Glutamatergic neuron (in vitro differentiated cells): ENCODE data around the gene GCNA. TPM values are rescaled to one million over a fixed set of nuclear protein-coding genes. Genes with fewer than 3 reads are reported as not detected.
"Not testable (repeated sequence)": the region's sequence is repeated elsewhere in the genome, so short reads cannot be mapped to it uniquely, and the experiment has no call there.

Experiments used
- DNase-seq: peaks from one replicate; pipeline ENCODE4 v3.0.0; 2022
- H3K27ac Mint-ChIP-seq: one replicate; pipeline ENCODE4 v1.8.0; 2020; ENCODE audit warnings: mild to moderate bottlenecking, mixed read lengths, inconsistent platforms; ENCODE audit not compliant: unreplicated experiment
- H3K27me3 Mint-ChIP-seq: one replicate; pipeline ENCODE4 v1.8.0; 2020; ENCODE audit warnings: mild to moderate bottlenecking, moderate library complexity, mixed read lengths, inconsistent platforms; ENCODE audit not compliant: unreplicated experiment
- H3K36me3 Mint-ChIP-seq: one replicate; pipeline ENCODE4 v1.8.0; 2020; ENCODE audit warnings: mild to moderate bottlenecking, mixed read lengths, inconsistent platforms; ENCODE audit not compliant: unreplicated experiment
- H3K4me1 Mint-ChIP-seq: one replicate; pipeline ENCODE4 v1.8.0; 2020; ENCODE audit warnings: mild to moderate bottlenecking, low read depth, mixed read lengths, inconsistent platforms; ENCODE audit not compliant: unreplicated experiment
- H3K4me3 Mint-ChIP-seq: one replicate; pipeline ENCODE4 v1.8.0; 2020; ENCODE audit warnings: mild to moderate bottlenecking, mixed read lengths, inconsistent platforms; ENCODE audit not compliant: unreplicated experiment
- H3K9me3 Mint-ChIP-seq: one replicate; pipeline ENCODE4 v1.8.0; 2020; ENCODE audit warnings: mild to moderate bottlenecking, moderate library complexity, mixed read lengths, inconsistent platforms; ENCODE audit not compliant: unreplicated experiment
- CTCF ChIP-seq: fragments of 200-600 bp; sonication (generic); IDR thresholded peaks from one replicate; pipeline ENCODE4 v1.5.0; 2021; ENCODE audit not compliant: partially characterized antibody, unreplicated experiment
- total RNA-seq: library from RNA; stranded (reverse); fragmentation: NEBNext Ultra II Directional; extraction: Animal tissue kit (Norgen Biotek cat#: 25700); gene quantifications from one replicate; pipeline ENCODE4 v1.2.1, GENCODE V29; 2021; ENCODE audit not compliant: unreplicated experiment

Gene GCNA
- total RNA-seq, 1 donor from 2014 or later = 2.5 TPM

DNA sequence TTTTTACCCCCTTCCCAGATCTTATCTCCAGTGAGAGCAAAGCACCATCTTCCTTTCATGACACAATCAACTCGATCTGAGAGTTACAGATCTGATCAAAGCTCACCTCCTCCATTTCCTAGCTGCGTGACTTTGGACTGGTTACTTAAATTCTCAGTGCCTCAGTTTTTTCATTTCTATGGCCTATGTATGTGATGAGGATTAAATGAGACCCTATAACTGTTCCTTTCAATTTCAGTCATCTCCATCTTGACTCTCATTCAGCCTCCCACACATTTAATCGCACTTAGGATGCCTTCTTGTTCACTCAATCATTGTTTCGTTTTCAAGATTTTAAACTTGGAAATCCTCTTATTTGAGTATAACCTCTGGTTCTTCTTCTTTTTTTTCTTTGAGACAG, 60.2 kb downstream of the GCNA start:
- Mint-ChIP-seq H3K4me1 (peaks cover 8% of the 10 kb centered on the region), H3K27me3 (no peaks in the 10 kb centered on the region), H3K36me3 (no peaks in the 10 kb centered on the region), H3K27ac (no peak overlapping the region), H3K9me3 (peaks cover 2% of the 10 kb centered on the region), H3K4me3 (no peak overlapping the region)
- DNase-seq = no peak
- TF ChIP-seq CTCF = no peak

DNA sequence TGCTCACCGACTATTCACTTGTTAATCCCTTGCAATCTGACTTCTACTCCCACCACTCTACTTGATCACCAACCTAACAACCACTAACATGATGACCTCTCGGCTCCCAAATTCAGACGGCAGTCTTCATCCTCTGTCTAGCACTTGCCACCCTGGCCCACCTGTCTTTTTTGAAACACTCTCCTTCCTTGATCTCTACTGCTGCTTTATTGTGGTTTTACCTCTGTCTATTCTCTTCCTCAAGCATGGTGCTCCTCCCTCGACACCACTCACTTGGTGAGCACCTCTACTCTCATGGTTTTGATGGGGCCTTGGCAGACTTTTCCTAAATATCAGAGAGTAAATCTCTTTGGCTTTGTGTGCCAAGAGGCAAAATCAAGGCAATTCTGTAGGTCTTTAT, 61.8 kb downstream of the GCNA start:
- H3K4me3 Mint-ChIP-seq = no peak overlapping the region
- H3K9me3 Mint-ChIP-seq = peaks cover 2% of the 10 kb centered on the region
- no peak for DNase-seq
- no peak for TF ChIP-seq CTCF
- H3K27ac Mint-ChIP-seq = no peak overlapping the region
- H3K27me3 Mint-ChIP-seq = no peaks in the 10 kb centered on the region
- H3K4me1 Mint-ChIP-seq = peaks cover 9% of the 10 kb centered on the region
- H3K36me3 Mint-ChIP-seq = no peaks in the 10 kb centered on the region

DNA sequence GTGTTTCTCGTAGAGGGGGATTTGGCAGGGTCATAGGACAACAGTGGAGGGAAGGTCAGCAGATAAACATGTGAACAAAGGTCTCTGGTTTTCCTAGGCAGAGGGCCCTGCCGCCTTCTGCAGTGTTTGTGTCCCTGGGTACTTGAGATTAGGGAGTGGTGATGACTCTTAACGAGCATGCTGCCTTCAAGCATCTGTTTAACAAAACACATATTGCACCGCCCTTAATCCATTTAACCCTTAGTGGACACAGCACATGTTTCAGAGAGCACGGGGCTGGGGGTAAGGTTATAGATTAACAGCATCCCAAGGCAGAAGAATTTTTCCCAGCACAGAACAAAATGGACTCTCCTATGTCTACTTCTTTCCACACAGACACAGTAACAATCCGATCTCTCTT, 66.2 kb downstream of the GCNA start:
- H3K27ac Mint-ChIP-seq = peak overlapping the region; percentile 64
- H3K4me1 Mint-ChIP-seq, H3K27me3 Mint-ChIP-seq, H3K4me3 Mint-ChIP-seq, DNase-seq, H3K9me3 Mint-ChIP-seq, H3K36me3 Mint-ChIP-seq: not testable (repeated sequence)

DNA sequence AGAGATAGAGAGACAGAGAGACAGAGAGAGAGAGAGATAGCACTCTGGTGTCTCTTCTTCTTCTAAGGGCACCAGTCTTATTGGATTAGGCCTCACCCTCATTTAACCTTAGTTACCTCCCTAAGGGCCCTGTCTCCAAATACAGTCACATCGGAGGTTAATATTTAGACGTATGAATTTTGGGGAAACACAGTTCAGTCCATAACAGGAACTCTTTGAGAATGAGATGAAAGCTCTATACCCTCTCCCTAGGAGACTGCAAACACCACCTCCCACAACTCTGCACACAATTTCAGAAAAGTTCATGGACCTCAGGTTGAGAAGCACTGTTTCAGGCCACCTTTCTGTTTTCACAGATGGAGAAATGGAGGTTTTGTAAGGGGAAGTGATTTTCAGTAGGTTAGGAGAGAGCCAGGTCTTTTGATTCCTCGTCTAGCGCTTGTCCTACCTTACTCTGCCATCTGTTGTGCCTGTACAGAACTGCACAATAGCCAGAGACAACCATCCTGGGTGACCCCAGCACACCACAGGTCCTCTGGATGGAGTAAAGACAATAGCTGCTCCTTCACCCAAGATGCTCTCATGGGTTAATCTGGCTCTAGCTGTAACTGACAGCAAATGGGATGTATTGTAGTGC, 72.2 kb downstream of the GCNA start:
- no peaks in the 10 kb centered on the region for H3K36me3 Mint-ChIP-seq

DNA sequence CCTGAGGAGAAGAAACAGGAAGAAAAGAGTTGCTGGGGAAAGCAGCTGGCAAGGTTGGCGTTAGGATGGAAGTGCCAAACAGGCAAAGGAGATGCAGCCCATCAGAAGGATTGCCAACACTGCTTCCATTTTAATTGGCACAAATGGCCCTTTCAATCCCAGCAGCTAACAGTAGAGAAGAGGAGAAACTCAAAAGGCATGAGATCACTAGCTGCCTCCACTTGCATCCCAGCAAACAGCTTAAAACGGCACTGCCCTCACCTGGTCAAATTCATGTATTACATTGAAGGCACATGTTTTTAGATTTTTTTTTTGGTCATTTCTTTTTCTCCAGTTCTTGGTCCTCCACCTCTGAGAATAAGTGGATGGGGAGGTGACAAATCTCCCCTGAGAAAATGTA, 74.2 kb downstream of the GCNA start:
- Mint-ChIP-seq H3K9me3 (no peaks in the 10 kb centered on the region), H3K4me1 (no peaks in the 10 kb centered on the region), H3K27ac (no peak overlapping the region), H3K4me3 (no peak overlapping the region), H3K36me3 (no peaks in the 10 kb centered on the region), H3K27me3 (no peaks in the 10 kb centered on the region)
- peak; percentile 65 for TF ChIP-seq CTCF
- peak; percentile 28 for DNase-seq

More for the DNA sequence above, 72.2 kb downstream of the GCNA start:
- TF ChIP-seq CTCF = no peak
- H3K9me3 Mint-ChIP-seq = peaks cover 2% of the 10 kb centered on the region
- DNase-seq = no peak
- H3K4me3 Mint-ChIP-seq = no peak overlapping the region
- no peaks in the 10 kb centered on the region for H3K4me1 Mint-ChIP-seq
- no peaks in the 10 kb centered on the region for H3K27me3 Mint-ChIP-seq
- no peak overlapping the region for H3K27ac Mint-ChIP-seq
